Sigmoid colon (tissue), 7 donors: ENCODE data around the gene ITPRIPL2. TPM values are rescaled to one million over a fixed set of nuclear protein-coding genes. Genes with fewer than 3 reads are reported as not detected.

Experiments
- DNase-seq: peaks from one replicate; pipeline ENCODE4 v3.0.0-alpha.2; 2019
- H3K27ac ChIP-seq, 4 donors: fragments of 200-600 bp; sonication (generic); one replicate each; pipeline ENCODE4 v1.5.1; 2016 to 2019; ENCODE audit warnings: mild to moderate bottlenecking in 1 of 4
- H3K27me3 ChIP-seq, 3 donors: fragments of 200-600 bp; sonication (generic); one replicate each; pipeline ENCODE4 v1.5.1; 2019; ENCODE audit warnings: mild to moderate bottlenecking in 1 of 3
- H3K36me3 ChIP-seq, 4 donors: fragments of 200-600 bp; sonication (generic); one replicate each; pipeline ENCODE4 v1.5.1; 2016 to 2019
- H3K4me1 ChIP-seq, 4 donors: fragments of 200-600 bp; sonication (generic); one replicate each; pipeline ENCODE4 v1.5.1; 2017 to 2019
- H3K4me3 ChIP-seq, 4 donors: fragments of 200-600 bp; sonication (generic); one replicate each; pipeline ENCODE4 v1.5.1; 2017 to 2019; ENCODE audit warnings: mild to moderate bottlenecking in 2 of 4, moderate library complexity in 1 of 4
- H3K9me3 ChIP-seq, 4 donors: fragments of 200-600 bp in 3 of 4; sonication (generic) in 3 of 4; one replicate each; pipeline versions ENCODE4 v1.5.1 to v1.6.1; 2013 to 2019
- EP300 ChIP-seq, 4 donors: sonication (generic); formaldehyde crosslinking; IDR thresholded peaks; one replicate each; pipeline ENCODE4 v1.6.1; 2017; ENCODE audit warnings: antibody characterized with exemption in 4 of 4
- POLR2A ChIP-seq, 2 donors: fragments of 450-650 bp; IDR thresholded peaks; one replicate each; pipeline ENCODE4 v1.6.1; 2016; ENCODE audit warnings: antibody characterized with exemption in 2 of 2, mild to moderate bottlenecking in 2 of 2, moderate library complexity in 2 of 2
- POLR2AphosphoS5 ChIP-seq, 4 donors: sonication (generic); formaldehyde crosslinking; IDR thresholded peaks; one replicate each; pipeline ENCODE4 v1.6.1; 2017; ENCODE audit warnings: antibody characterized with exemption in 4 of 4
- WGBS, 2 donors: extraction: QIAGEN DNeasy Blood & Tissue Kit; methylation state at CpG; one replicate each; pipeline ENCODE4 v1.1.7; 2013; 5-methylcytosine and 5-hydroxymethylcytosine counted together
- intact Hi-C: fragments of 100-400 bp; cut with DNase I; formaldehyde crosslinking; loops from one replicate; pipeline ENCODE4 v1.15.1; 2023
- polyA plus RNA-seq, 3 donors: library from polyadenylated mRNA; stranded (reverse); fragments of 200-250 nt; gene quantifications; one replicate each; pipeline ENCODE4 v1.2.3, GENCODE V29; 2013
- total RNA-seq, 4 donors: library from RNA; depleted of rRNA; stranded (reverse); fragments of >200 nt; gene quantifications; one replicate each; pipeline ENCODE4 v1.1.0, GENCODE V29; 2016
- TF ChIP-seq, protein P1 (sequence below), 4 experiments: fragments of 450-650 bp in 3 of 4; fragments of 200-600 bp in 1 of 4; IDR thresholded peaks; one replicate each; pipeline ENCODE4 v1.5.1; 2016 to 2019; ENCODE audit warnings: antibody characterized with exemption in 4 of 4, mild to moderate bottlenecking in 3 of 4, moderate library complexity in 2 of 4
- donor health status: healthy with polysubstance abuse.
- donor health status: Bipolar disorder and iron deficiency.
- donor health status: healthy.

ITPRIPL2 gene
- total and polyA plus RNA-seq, 7 donors: 5.5 to 61.6 (median 28.1) TPM

DNA sequence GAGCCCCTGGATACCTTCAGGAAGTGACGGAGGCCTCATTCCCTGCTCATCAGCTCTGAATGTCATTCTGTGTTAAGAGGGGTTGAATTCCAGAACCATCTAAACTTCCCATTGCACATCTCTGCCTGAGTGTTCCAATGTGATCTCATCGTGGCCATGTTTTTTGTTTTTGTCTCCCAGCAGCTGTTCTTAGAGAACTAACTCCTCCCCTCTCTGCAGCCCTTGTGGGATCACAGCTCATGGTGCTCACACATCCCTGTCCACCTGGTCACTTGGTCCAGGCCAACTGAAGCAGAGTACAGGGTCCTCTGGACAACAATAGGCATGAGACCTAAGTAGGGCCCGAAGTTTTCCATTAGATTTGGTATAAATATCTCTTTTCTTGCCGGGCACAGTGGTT, 48.3 kb downstream of the ITPRIPL2 start:
- whole genome bisulfite sequencing, 2 donors: 81 to 82% methylated on average over 4 of the region's 4 CpGs
- H3K27me3 ChIP-seq: peaks cover 0 to 8% (median 8%) of the 10 kb centered on the region in 3 donors
- intact Hi-C loops: no loop called here
- H3K9me3 ChIP-seq: no peaks in the 10 kb centered on the region
- H3K4me3 ChIP-seq: no peak overlapping the region
- TF ChIP-seq POLR2AphosphoS5 (IDR thresholded peaks at IDR 0.05) (no peak), EP300 (IDR thresholded peaks at IDR 0.05) (no peak), POLR2A (IDR thresholded peaks at IDR 0.05) (no peak)
- TF ChIP-seq, protein P1, sequence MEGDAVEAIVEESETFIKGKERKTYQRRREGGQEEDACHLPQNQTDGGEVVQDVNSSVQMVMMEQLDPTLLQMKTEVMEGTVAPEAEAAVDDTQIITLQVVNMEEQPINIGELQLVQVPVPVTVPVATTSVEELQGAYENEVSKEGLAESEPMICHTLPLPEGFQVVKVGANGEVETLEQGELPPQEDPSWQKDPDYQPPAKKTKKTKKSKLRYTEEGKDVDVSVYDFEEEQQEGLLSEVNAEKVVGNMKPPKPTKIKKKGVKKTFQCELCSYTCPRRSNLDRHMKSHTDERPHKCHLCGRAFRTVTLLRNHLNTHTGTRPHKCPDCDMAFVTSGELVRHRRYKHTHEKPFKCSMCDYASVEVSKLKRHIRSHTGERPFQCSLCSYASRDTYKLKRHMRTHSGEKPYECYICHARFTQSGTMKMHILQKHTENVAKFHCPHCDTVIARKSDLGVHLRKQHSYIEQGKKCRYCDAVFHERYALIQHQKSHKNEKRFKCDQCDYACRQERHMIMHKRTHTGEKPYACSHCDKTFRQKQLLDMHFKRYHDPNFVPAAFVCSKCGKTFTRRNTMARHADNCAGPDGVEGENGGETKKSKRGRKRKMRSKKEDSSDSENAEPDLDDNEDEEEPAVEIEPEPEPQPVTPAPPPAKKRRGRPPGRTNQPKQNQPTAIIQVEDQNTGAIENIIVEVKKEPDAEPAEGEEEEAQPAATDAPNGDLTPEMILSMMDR (IDR thresholded peaks at IDR 0.05): no peak
- H3K27ac ChIP-seq: no peak overlapping the region
- no peaks in the 10 kb centered on the region for H3K4me1 ChIP-seq
- H3K36me3 ChIP-seq: no peaks in the 10 kb centered on the region
- DNase-seq: no peak

GRCh38 chr16:19163215-19163614, 49.5 kb downstream of the ITPRIPL2 start:
- Histone ChIP-seq H3K27ac (no peak overlapping the region), H3K36me3 (no peaks in the 10 kb centered on the region), H3K9me3 (no peaks in the 10 kb centered on the region), H3K4me1 (peaks cover 0 to 10% (median 9%) of the 10 kb centered on the region in 4 donors), H3K27me3 (peaks cover 8 to 19% (median 18%) of the 10 kb centered on the region in 3 donors), H3K4me3 (no peak overlapping the region)
- intact Hi-C loops: no loop called here
- DNase-seq: no peak
- 86 to 96% methylated on average over 1 of the region's 1 CpG for WGBS, 2 donors
- TF ChIP-seq POLR2AphosphoS5 (IDR thresholded peaks at IDR 0.05): no peak
- TF ChIP-seq POLR2A (IDR thresholded peaks at IDR 0.05): no peak
- TF ChIP-seq EP300 (IDR thresholded peaks at IDR 0.05): no peak
- TF ChIP-seq, protein P1 (IDR thresholded peaks at IDR 0.05): no peak

- H3K27ac ChIP-seq: no peak overlapping the region
- TF ChIP-seq EP300 (IDR thresholded peaks at IDR 0.05) (no peak), POLR2A (IDR thresholded peaks at IDR 0.05) (no peak), POLR2AphosphoS5 (IDR thresholded peaks at IDR 0.05) (no peak)
- TF ChIP-seq, protein P1 (IDR thresholded peaks at IDR 0.05): no peak
- H3K4me3 ChIP-seq: no peak overlapping the region
- peaks cover 18 to 30% (median 28%) of the 10 kb centered on the region in 3 donors for H3K27me3 ChIP-seq
- peaks cover 0 to 18% (median 17%) of the 10 kb centered on the region in 4 donors for H3K4me1 ChIP-seq
- intact Hi-C loops: no loop called here
- no peaks in the 10 kb centered on the region for H3K36me3 ChIP-seq
- H3K9me3 ChIP-seq: no peaks in the 10 kb centered on the region
- DNase-seq: no peak
- WGBS, 2 donors: 63 to 72% methylated on average over 4 of the region's 4 CpGs
These were observed 50.5 kb downstream of the ITPRIPL2 start for GRCh38 chr16:19164285-19164684.

DNA sequence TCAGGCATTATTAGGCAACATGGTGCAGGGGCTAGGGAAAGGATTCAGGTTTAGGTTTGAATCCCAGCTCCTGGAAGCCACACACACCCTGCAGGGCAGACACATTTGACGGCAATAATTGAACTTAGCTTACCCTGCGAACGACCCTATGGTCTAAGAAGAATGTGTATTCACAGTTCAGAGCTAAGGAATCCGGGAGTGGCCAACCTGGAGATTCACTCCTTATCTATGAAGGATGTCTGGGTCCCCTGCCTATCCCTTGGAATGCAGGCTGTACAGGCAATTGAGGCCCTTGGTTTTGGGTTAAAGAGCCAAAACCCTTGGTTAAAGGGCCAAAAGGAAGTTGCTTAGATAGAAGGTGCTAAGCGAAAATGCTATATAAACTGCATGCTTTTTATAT, 51.3 kb downstream of the ITPRIPL2 start:
- Histone ChIP-seq H3K36me3 (no peaks in the 10 kb centered on the region), H3K4me1 (peaks cover 0 to 18% (median 17%) of the 10 kb centered on the region in 4 donors), H3K27ac (no peak overlapping the region), H3K4me3 (no peak overlapping the region), H3K27me3 (peaks cover 18 to 34% (median 29%) of the 10 kb centered on the region in 3 donors), H3K9me3 (no peaks in the 10 kb centered on the region)
- WGBS, 2 donors: 67 to 80% methylated on average over 5 of the region's 5 CpGs
- intact Hi-C loops: no loop called here
- TF ChIP-seq, protein P1 (IDR thresholded peaks at IDR 0.05): no peak
- no peak for TF ChIP-seq EP300 (IDR thresholded peaks at IDR 0.05)
- TF ChIP-seq POLR2A (IDR thresholded peaks at IDR 0.05): no peak
- no peak for TF ChIP-seq POLR2AphosphoS5 (IDR thresholded peaks at IDR 0.05)
- DNase-seq: no peak

DNA sequence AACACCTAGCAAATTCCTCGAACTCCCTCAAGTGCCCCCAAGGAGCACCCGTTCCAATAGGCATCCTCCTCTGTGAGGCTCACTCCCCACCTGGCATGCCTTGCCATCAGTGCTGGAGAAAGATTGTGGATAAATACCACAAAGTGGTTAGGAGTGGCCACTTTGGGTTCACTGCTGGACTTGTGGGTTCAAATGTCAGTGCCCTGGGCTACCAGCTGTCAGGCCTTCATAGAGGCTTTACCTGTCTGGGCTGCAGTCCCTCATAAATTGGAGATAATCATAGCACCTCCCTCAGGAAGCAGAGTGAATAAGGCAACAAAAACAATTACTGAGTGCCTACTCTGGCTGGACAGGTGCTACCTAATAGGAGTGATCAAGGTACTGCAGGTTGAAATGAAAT, 52.7 kb downstream of the ITPRIPL2 start:
- WGBS, 2 donors: 78 to 87% methylated on average over 2 of the region's 2 CpGs
- Histone ChIP-seq H3K36me3 (no peaks in the 10 kb centered on the region), H3K4me3 (no peak overlapping the region), H3K27ac (no peak overlapping the region), H3K4me1 (peaks cover 0 to 18% (median 17%) of the 10 kb centered on the region in 4 donors), H3K27me3 (peaks cover 18 to 35% (median 29%) of the 10 kb centered on the region in 3 donors), H3K9me3 (no peaks in the 10 kb centered on the region)
- DNase-seq: no peak
- intact Hi-C loops: no loop called here
- TF ChIP-seq, protein P1 (IDR thresholded peaks at IDR 0.05): no peak
- TF ChIP-seq POLR2AphosphoS5 (IDR thresholded peaks at IDR 0.05): no peak
- no peak for TF ChIP-seq POLR2A (IDR thresholded peaks at IDR 0.05)
- TF ChIP-seq EP300 (IDR thresholded peaks at IDR 0.05): no peak
